ENCODE results near the gene LDLRAD3. TPM values are rescaled to one million over a fixed set of nuclear protein-coding genes. Genes with fewer than 3 reads are reported as not detected.

LDLRAD3 gene
- total and polyA plus RNA-seq, 9 donors, result 14.5 to 32.4 (median 17.2) TPM

- DNase-seq, result peak; percentile 46 to 59 (median 56)
- H3K27ac ChIP-seq, result no peak overlapping the region
- H3K9me3 ChIP-seq, result peaks cover 0 to 3% of the 10 kb centered on the region in 2 donors
- WGBS, 3 donors, result 36 to 42% (median 37%) methylated on average over 12 of the region's 12 CpGs
- H3K4me1 ChIP-seq (ENCODE audit: insufficient read depth), result no peaks in the 10 kb centered on the region
- TF ChIP-seq, protein P1, sequence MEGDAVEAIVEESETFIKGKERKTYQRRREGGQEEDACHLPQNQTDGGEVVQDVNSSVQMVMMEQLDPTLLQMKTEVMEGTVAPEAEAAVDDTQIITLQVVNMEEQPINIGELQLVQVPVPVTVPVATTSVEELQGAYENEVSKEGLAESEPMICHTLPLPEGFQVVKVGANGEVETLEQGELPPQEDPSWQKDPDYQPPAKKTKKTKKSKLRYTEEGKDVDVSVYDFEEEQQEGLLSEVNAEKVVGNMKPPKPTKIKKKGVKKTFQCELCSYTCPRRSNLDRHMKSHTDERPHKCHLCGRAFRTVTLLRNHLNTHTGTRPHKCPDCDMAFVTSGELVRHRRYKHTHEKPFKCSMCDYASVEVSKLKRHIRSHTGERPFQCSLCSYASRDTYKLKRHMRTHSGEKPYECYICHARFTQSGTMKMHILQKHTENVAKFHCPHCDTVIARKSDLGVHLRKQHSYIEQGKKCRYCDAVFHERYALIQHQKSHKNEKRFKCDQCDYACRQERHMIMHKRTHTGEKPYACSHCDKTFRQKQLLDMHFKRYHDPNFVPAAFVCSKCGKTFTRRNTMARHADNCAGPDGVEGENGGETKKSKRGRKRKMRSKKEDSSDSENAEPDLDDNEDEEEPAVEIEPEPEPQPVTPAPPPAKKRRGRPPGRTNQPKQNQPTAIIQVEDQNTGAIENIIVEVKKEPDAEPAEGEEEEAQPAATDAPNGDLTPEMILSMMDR (IDR thresholded peaks at IDR 0.05), result no peak
- no peak for TF ChIP-seq EP300 (IDR thresholded peaks at IDR 0.05)
- TF ChIP-seq POLR2A (IDR thresholded peaks at IDR 0.05), result no peak
- H3K4me3 ChIP-seq, result no peak overlapping the region
- no peaks in the 10 kb centered on the region for H3K36me3 ChIP-seq
- H3K27me3 ChIP-seq, result no peaks in the 10 kb centered on the region
- intact Hi-C loops (cut with DNase I), result loop anchor here in 3 of 4 donors (10.0 kb wide), 2 partner anchors 104 to 434 kb away; no protein-coding TSS in a partner anchor
Observed at GRCh38 chr11:36258730-36259360, 315.0 kb downstream of the LDLRAD3 start.

DNA sequence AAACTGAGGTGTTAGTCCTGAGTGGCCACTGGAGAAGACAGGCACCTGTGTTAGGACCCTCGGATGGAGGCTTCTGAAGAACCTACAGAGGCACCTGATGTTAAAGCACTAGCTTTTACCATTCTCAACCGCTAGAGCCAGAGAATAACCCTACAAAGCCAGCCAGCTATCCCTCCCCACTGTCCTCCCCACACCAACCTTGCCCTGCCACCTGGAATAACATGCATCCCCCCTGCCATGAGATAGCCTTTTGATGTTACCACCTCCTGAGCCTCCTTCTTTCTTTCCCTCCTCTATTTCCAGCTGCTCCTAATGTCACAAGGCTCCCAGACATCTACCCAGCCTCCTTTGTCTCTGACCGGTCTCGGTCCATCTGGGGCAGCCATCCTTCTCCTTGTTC, 317.2 kb downstream of the LDLRAD3 start:
- 87 to 94% (median 92%) methylated on average over 4 of the region's 4 CpGs for WGBS, 3 donors
- intact Hi-C loops (cut with DNase I), result no loop called here
- DNase-seq, result no peak

DNA sequence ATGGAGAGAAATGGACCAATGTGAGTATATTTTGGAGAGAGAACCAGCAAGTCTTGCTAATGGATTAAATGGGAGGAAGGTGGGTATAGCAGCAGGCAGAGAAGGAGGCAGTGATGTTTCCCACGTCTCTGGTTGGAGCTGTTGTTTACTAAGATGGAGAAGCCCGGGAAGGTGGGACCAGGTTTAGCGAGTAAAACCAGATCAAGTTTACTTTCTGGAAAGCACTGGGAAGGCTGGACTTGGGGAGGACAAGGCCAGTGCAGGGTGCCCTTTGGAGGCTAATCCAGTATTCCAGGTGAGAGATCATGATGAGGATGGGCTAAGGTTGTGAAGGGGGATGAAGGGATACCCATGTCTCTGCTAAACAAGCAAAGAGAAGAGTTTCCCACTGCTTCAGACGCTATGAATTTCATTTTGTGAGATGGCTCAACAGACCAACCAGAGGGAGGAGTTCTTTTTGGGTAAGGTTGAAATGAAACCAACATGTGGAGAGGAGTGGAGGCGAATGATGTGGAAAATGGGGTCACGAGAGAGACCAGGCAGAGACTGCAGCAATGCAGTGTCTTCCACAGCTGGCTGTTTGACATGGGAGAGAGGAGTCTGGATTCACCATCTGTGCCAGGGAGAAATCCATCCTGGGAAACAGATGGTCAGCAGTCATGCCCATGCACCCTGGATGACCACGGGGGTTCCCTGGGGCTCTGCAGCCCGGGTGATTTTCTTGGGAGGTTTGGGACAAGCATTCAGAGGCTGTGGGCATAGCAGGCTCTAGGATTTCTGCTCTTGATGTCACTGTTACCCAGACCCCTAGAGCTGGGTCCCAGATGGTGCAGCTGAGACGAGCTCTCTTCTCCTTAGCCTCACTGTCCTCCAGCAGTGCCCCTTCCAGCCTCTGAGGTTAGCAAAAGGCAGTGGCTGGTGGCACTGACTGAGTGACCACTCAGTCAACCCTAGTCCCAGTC, 320.4 kb downstream of the LDLRAD3 start:
- intact Hi-C loops (cut with DNase I), result no loop called here

More for the DNA sequence above, 317.2 kb downstream of the LDLRAD3 start:
- Histone ChIP-seq H3K4me3 (no peak overlapping the region), H3K36me3 (no peaks in the 10 kb centered on the region), H3K27me3 (no peaks in the 10 kb centered on the region), H3K4me1 (ENCODE audit: insufficient read depth) (no peaks in the 10 kb centered on the region), H3K27ac (no peak overlapping the region), H3K9me3 (peaks cover 0 to 2% of the 10 kb centered on the region in 2 donors)
- no peak for TF ChIP-seq EP300 (IDR thresholded peaks at IDR 0.05)
- TF ChIP-seq, protein P1 (IDR thresholded peaks at IDR 0.05), result no peak
- TF ChIP-seq POLR2A (IDR thresholded peaks at IDR 0.05), result no peak

GRCh38 chr11:36264973-36265344, 321.1 kb downstream of the LDLRAD3 start:
- H3K4me1 ChIP-seq (ENCODE audit: insufficient read depth), result no peaks in the 10 kb centered on the region
- intact Hi-C loops (cut with DNase I), result loop anchor here (5.0 kb wide), 3 partner anchors 133 to 648 kb away; partner anchors contain the start of gene FJX1 (in 4 of the 4)
- no peaks in the 10 kb centered on the region for H3K9me3 ChIP-seq
- no peak overlapping the region for H3K4me3 ChIP-seq
- TF ChIP-seq EP300 (IDR thresholded peaks at IDR 0.05) (no peak), POLR2A (IDR thresholded peaks at IDR 0.05) (no peak)
- TF ChIP-seq, protein P1 (IDR thresholded peaks at IDR 0.05), result no peak
- H3K27me3 ChIP-seq, result no peaks in the 10 kb centered on the region
- no peak for DNase-seq
- no peak overlapping the region for H3K27ac ChIP-seq
- WGBS, 3 donors, result 93 to 96% (median 95%) methylated on average over 5 of the region's 5 CpGs
- no peaks in the 10 kb centered on the region for H3K36me3 ChIP-seq

More for the DNA sequence above, 320.4 kb downstream of the LDLRAD3 start:
- Histone ChIP-seq H3K4me1 (ENCODE audit: insufficient read depth) (no peaks in the 10 kb centered on the region), H3K36me3 (no peaks in the 10 kb centered on the region), H3K27ac (no peak overlapping the region), H3K9me3 (no peaks in the 10 kb centered on the region), H3K4me3 (no peak overlapping the region), H3K27me3 (no peaks in the 10 kb centered on the region)
- TF ChIP-seq, protein P1 (IDR thresholded peaks at IDR 0.05), result no peak
- TF ChIP-seq EP300 (IDR thresholded peaks at IDR 0.05) (no peak), POLR2A (IDR thresholded peaks at IDR 0.05) (no peak)
- DNase-seq, result no peak
- WGBS, 3 donors, result 79 to 84% (median 82%) methylated on average over 9 of the region's 9 CpGs

All from ovary (tissue), 9 donors.